ENCODE results near the gene ARL4A.

- TF ChIP-seq CTCF (IDR thresholded peaks at IDR 0.05; ENCODE audit: low read length) (no peak), EZH2 (IDR thresholded peaks at IDR 0.05; ENCODE audit: borderline replicate concordance, low read length) (no peak)
Observed at GRCh38 chr7:12646139-12646538, 41.3 kb upstream of the ARL4A start.
